Activated T-cell treated with anti-CD3 and anti-CD28 coated beads for 24 hours (primary cell): ENCODE results near the gene ABCA4.

ENCODE experiments used
- DNase-seq: peaks from one replicate; pipeline ENCODE4 v3.0.0-alpha.2; 2020; ENCODE audit warnings: low read depth

The ABCA4 gene

DNA sequence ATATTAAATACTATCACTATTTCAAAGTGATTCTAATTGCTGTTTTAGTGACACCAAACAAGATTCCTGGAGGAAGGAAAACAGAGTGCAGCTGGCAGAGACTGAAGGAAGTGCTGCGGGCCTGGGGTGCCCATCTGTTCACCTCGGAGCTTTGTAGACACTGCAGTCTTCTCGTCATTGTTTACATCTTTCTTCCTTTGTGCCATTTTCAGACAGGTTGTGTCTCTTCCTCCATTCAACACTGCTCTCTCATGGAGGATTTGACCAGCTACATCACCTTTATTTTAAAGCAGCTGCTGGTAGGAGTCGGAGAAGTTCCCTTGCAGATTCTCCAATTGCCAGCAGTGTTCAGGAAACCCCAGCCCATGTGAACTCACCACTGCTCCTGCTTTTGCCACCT is 37.3 kb downstream of the ABCA4 start:
- no peak for DNase-seq

- DNase-seq = no peak
Observed at GRCh38 chr1:94081566-94082344, 39.2 kb downstream of the ABCA4 start.

DNA sequence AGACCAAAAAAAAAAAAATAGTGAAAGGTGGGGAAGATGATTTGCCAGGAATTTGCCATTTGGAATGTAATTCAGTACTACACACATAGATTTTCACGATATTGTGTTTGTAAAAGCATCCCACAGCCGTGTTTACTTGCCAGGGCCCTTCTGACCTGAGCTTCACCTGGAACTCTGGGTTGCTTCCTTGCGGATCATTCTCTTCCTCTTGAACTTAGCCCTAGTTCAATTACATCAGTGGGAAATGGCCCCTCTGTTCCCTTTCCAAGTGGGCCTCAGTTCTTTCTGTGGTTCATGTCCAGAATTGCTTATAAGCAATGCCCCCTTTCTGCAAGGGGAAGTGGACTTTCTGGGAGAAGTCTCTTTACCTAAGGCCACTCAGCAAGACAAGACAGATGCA is 41.0 kb downstream of the ABCA4 start:
- DNase-seq = no peak

- no peak for DNase-seq
Observed at GRCh38 chr1:94079080-94079940, 41.6 kb downstream of the ABCA4 start.

GRCh38 chr1:94072840-94073522 is 48.0 kb downstream of the ABCA4 start:
- DNase-seq = no peak

- no peak for DNase-seq
Observed at GRCh38 chr1:94071976-94072375, 49.0 kb downstream of the ABCA4 start.

GRCh38 chr1:94071391-94071790 is 49.6 kb downstream of the ABCA4 start:
- DNase-seq = no peak

- no peak for DNase-seq
Observed at GRCh38 chr1:94070865-94071264, 50.1 kb downstream of the ABCA4 start.

DNA sequence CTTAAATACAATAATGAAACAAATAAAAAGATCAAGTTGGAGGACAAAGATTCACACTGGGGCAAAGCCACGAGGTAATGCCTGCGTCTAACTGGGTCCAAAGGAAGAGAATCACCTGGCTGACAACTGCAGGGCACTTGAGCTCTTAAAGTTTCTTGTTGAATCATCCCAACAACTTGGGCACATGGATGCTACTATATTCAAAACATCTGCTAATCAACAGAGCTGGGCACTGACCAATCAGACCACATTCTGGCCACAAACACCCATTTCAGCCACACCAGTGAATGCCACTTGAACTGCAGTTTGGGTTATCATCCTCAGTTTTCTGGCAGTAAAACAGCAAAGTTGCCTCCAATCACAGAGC is 51.0 kb downstream of the ABCA4 start:
- DNase-seq = no peak

DNA sequence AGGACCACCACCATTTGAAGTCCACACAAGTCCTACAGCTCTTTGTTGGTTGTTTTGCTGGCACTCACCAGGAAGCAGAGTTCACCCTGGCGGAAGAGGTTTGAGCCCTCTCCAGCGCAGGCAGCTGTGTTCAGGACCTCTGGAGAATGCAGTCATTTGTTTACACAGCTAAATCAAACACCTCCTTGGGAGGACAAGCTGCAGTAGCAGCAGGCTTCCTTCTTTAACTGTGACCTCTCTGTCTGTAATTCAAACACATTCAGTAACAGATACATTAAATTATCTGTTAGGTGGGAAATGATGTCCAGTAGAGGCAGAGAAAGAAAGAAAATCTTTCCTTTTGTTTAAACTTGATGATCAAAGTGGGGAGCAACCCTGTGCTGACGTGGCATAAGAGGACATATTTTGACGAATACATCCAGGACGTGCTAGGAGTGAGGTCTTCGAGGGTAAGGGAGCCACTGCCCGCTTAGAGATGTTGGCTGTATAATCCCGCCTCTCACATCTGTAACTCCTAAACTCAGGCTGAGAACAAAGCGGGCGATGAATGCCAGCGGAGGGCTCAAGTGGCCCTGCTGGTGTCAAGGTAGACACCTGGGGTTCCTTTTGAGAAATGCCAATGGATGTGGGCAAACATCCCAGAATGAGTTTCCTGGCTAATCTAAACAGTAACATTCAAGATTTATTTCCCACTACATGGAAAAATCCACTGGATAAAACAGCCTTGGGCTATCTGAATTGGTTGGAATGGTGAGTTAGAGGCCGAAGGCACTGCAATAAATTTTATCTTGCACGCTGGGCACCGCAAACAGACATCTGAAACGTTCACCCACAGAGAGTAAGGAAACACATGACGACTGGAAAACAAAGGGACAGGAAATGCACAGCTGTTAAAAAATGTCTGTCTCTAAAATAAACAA is 51.7 kb downstream of the ABCA4 start:
- DNase-seq = no peak

DNA sequence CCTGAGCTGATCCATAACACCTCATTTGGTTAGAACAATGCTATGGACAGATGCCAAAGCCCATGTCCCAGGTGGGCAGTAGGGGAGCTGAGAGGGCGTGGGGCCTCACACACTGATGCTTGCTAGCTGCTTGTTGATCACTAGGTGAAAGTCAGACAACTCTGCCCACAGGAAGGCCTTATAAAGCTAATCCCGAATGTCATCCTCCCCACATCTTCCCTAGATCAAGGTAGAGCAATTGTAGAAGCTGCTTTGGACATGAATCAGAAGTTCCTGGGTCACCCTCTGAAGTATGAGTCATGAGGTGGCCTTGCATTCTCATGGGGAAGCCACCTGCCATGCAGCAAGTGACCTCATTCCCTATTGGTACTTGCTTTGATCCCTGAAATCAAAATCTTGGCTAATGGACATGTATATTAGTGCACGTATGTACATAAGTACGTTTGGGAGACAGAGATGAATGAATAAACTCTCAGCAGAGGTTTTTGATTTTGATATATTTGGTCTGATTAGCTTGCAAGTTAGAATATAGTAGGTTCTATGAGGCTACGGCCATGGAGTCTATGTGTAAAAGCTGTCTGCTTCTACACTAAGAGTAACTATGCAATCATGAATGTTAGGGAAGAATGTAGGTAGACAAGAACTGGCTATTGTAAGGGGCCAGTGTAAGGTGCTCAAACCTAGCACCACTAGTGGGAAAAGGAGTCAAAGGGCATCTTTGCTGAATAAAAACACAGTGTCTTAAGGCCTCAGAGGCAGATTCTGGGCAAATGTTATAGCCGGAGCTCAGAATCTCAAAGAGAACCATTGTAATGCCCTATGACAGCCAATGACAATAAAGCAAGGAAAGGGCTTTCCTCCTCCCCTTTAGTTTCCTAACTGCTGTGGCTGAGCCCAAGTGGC is 52.6 kb downstream of the ABCA4 start:
- no peak for DNase-seq

DNA sequence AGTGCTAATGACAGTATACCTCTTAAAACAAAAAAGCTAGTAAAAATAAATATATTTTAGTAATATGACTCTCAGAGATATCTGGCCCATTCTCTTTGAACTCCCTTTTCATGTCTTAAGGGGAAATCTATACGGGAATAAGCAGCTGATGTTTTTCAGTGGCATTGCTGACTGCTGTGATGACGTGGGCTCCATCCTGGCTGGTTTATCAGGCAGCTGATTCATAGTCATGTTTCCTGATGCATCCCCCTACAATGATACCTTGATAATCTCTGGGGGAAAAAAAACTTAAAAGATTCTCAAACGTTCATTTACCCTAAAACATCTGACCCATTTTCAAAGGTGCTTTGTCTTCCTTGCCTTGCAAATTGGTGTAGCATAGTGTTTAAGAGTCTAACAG is 53.8 kb downstream of the ABCA4 start:
- DNase-seq = no peak

GRCh38 chr1:94063379-94063778 is 57.6 kb downstream of the ABCA4 start:
- DNase-seq = no peak

- no peak for DNase-seq
Observed at GRCh38 chr1:94061513-94062443, 59.2 kb downstream of the ABCA4 start.

DNA sequence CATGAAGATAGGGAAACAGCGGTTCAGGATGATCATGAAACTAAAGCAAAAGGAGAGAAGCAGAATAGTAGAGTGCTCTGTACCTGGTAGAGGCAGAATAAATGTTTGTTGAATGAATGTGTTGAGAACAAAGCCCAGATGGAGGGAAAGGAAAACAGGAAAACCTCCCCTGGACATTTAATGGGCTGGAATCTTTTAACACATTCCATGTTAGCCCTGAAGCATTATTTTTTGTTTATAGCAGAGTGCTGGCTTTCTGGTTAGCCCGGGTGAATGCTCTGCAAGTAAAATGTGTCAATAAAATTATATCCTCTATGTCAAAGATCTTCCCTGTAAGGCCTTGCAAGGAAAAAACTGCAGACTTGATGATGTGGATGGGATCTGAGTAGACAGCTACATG is 60.2 kb downstream of the ABCA4 start:
- no peak for DNase-seq

DNA sequence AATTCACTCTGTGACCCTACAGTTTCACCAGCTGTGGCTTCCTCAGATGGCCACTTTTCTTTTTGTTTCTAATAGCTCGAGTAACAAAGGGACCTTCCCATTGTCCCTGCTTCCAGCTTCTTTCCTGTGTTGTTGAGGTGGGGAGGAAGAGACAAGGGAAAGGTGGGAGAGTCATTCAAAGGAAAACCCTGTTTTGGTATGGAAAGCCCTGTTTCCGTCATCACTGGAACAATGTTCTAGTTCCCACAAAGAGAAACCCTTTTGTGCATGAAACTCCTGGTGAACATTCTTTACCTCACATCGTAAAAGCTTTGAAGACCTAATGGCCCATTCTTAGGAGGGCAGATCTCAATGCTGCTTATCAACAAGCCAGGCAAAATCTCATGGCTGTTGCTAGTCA is 62.2 kb downstream of the ABCA4 start:
- DNase-seq = no peak

DNA sequence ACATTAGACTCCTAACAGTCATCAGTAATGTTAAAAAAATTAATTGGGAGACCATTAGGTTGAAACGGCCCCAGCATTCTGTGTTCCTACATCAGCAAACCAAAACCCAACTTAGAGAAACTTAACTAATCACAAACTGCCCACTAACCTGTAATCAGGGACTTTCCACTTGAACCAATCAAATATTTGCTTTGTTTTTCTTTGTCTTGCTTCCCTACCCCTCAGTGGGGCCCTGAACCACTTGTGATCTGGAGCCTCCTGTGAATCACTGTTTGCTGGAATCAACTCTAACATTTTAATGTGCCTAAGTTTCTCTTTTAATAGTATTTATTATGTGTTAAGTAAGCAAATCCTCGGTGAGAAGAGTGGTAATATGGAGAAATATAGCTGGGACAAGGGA is 64.0 kb downstream of the ABCA4 start:
- DNase-seq = no peak

DNA sequence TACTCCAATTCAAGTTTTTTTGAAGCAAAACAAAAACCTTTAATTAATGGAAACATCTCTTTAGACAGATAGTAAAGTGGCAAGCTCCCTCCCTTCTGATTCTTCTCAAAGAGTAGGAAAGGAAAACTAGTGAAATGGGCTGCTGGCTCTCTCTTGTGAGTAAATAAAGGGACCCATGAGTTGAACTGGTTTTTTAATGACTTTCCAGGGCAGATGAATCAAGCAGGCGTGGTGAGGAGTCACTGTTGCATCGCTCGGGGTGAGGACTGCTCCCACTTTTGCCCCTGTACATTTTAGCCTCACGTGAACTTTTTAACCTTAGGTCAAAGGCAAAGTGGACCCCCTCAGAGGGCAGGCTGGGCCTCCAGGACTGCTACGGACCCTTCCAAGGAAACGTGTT is 64.8 kb downstream of the ABCA4 start:
- DNase-seq = no peak

DNA sequence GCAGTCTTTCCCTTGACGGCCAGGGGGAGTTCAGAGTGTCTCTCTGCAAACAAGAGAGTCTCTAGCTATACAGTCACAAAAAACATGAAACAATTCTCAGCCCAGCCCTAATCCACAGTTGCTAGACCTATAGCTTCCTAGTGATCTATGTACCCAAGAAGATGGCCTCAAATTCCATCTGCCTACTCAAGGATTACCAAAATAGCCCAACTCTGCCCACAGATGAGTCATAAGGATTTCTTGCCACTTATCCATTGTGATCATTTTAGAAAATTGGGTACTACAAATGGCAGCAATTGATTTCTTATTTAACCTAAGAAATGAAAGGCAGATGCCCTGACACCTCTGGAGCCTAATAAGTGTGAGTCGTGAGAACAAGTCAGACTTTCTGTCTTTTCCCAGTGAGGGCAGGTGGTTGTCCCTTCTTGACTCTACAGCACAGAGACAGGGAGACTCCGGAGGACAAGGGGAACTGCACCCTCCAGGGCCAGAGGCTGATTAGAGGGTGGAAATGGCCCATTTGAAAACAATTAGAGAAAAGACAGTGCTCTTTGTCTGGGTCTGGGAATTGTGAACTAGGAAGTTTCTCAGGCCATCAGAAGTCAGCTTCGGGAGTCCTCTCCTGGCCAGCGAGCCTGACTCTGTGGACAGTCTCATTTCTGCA is 65.4 kb downstream of the ABCA4 start:
- DNase-seq = no peak
